H1 (cell line): ENCODE measurements around the gene HAT1. TPM values are rescaled to one million over a fixed set of nuclear protein-coding genes. Genes with fewer than 3 reads are reported as not detected.

Experiments
- CTCF ChIA-PET: fragments of 300-600 bp; sonication (Branson Sonifier 250); formaldehyde crosslinking; loops from one replicate; lab custom pipeline; 2021; ENCODE audit not compliant: partially characterized antibody; lab: Charles Lee
- POLR2A ChIA-PET: fragments of 300-600 bp; sonication (Branson Sonifier 250); formaldehyde crosslinking; loops from one replicate; lab custom pipeline; 2021; ENCODE audit warnings: inconsistent platforms; ENCODE audit not compliant: partially characterized antibody; lab: Charles Lee
- DNase-seq, 2 experiments: peaks; one replicate each; pipeline versions ENCODE4 v3.0.0 to v3.0.0-alpha.2; 2010 to 2022; ENCODE audit warnings: low spot score in 2 of 2, low read depth in 1 of 2, mixed read lengths in 1 of 2
- FAIRE-seq: peaks from 2 replicates; lab custom pipeline; 2011; peaks lifted over from hg19 to GRCh38; lab: Jason Lieb, UNC
- H2AFZ ChIP-seq: 2 replicates; pipeline ENCODE4 v1.8.1; 2012; ENCODE audit warnings: low read length, inconsistent platforms
- H2AK5ac ChIP-seq: 2 replicates; pipeline ENCODE4 v1.6.1; 2013; ENCODE audit warnings: low read depth, low read length
- H2BK120ac ChIP-seq: replicated peaks from 2 replicates; pipeline ENCODE3; 2013; ENCODE audit warnings: low read depth, low read length, inconsistent platforms
- H2BK12ac ChIP-seq: 2 replicates; pipeline ENCODE4 v1.6.1; 2013; ENCODE audit warnings: low read depth, low read length
- H2BK15ac ChIP-seq: 2 replicates; pipeline ENCODE4 v1.6.1; 2013; ENCODE audit warnings: low read length
- H2BK20ac ChIP-seq: 2 replicates; pipeline ENCODE4 v1.6.1; 2013; ENCODE audit warnings: low read length
- H2BK5ac ChIP-seq: 2 replicates; pipeline ENCODE4 v1.6.1; 2013; ENCODE audit warnings: low read depth, low read length
- H3K14ac ChIP-seq: 2 replicates; pipeline ENCODE4 v1.6.1; 2013; ENCODE audit warnings: inconsistent platforms; ENCODE audit not compliant: insufficient read length
- H3K18ac ChIP-seq: 2 replicates; pipeline ENCODE4 v1.6.1; 2013; ENCODE audit warnings: low read length; ENCODE audit errors: extremely low read depth
- H3K23ac ChIP-seq: 2 replicates; pipeline ENCODE4 v1.6.1; 2013; ENCODE audit warnings: inconsistent platforms; ENCODE audit not compliant: insufficient read length
- H3K23me2 ChIP-seq: 2 replicates; pipeline ENCODE4 v1.6.1; 2013; ENCODE audit warnings: low read depth, low read length
- H3K27ac ChIP-seq: 2 replicates; pipeline ENCODE4 v1.6.1; 2011; ENCODE audit warnings: low read depth, low read length, inconsistent platforms
- H3K27me3 ChIP-seq, 4 experiments: replicated peaks in 1 of 4; 1 replicate in 1 of 4; 2 replicates in 3 of 4; pipeline versions ENCODE4 v1.6.1 to v1.8.1; 2011 to 2013; ENCODE audit warnings: low read length in 3 of 4, mild to moderate bottlenecking in 3 of 4, inconsistent platforms in 2 of 4, mixed read lengths in 2 of 4, moderate library complexity in 1 of 4; ENCODE audit not compliant: control insufficient read depth in 3 of 4, insufficient read depth in 3 of 4; ENCODE audit errors: extremely low read depth in 1 of 4
- H3K36me3 ChIP-seq, 4 experiments: 2 replicates each; pipeline versions ENCODE4 v1.6.1 to v1.8.1; 2011 to 2013; ENCODE audit warnings: mild to moderate bottlenecking in 4 of 4, low read length in 3 of 4, moderate library complexity in 2 of 4, control low read depth in 1 of 4, inconsistent platforms in 1 of 4; ENCODE audit not compliant: insufficient read depth in 4 of 4, control insufficient read depth in 2 of 4
- H3K4ac ChIP-seq: replicated peaks from 2 replicates; pipeline ENCODE3; 2013; ENCODE audit warnings: low read length, low read depth, mixed read lengths, inconsistent platforms; ENCODE audit not compliant: insufficient read length
- H3K4me1 ChIP-seq, 4 experiments: replicated peaks in 1 of 4; 1 replicate in 1 of 4; 2 replicates in 3 of 4; pipeline versions ENCODE4 v1.6.1 to v1.8.1; 2011 to 2013; ENCODE audit warnings: low read length in 3 of 4, inconsistent platforms in 2 of 4, mixed read lengths in 1 of 4; ENCODE audit not compliant: insufficient read depth in 4 of 4, control insufficient read depth in 3 of 4
- H3K4me2 ChIP-seq, 2 experiments: 2 replicates each; pipeline versions ENCODE4 v1.6.1 to v1.8.1; 2011 to 2013; ENCODE audit warnings: low read depth in 2 of 2, low read length in 2 of 2, control low read depth in 1 of 2, inconsistent platforms in 1 of 2, mild to moderate bottlenecking in 1 of 2; ENCODE audit not compliant: insufficient read depth in 1 of 2
- H3K4me3 ChIP-seq, 4 experiments: fragments of 200-600, 300-600 bp in 1 of 4; sonication (generic), shearing (Covaris generic), sonication (Bioruptor Twin) in 1 of 4; 2 replicates each; pipeline versions ENCODE4 v1.5.1 to v1.8.1; 2011 to 2016; ENCODE audit warnings: low read length in 4 of 4, low read depth in 3 of 4, control low read depth in 2 of 4, inconsistent platforms in 2 of 4, mild to moderate bottlenecking in 2 of 4, mixed read lengths in 1 of 4, moderate library complexity in 1 of 4; ENCODE audit not compliant: insufficient read depth in 2 of 4; ENCODE audit errors: extremely low read depth in 1 of 4
- H3K56ac ChIP-seq: replicated peaks from 2 replicates; pipeline ENCODE3; 2013; ENCODE audit warnings: low read depth, mild to moderate bottlenecking, mixed read lengths, low read length, inconsistent platforms; ENCODE audit not compliant: insufficient read length
- H3K79me1 ChIP-seq: 2 replicates; pipeline ENCODE4 v1.6.1; 2013; ENCODE audit warnings: low read depth, low read length, control low read depth
- H3K79me2 ChIP-seq, 2 experiments: 2 replicates each; pipeline versions ENCODE4 v1.6.1 to v1.8.1; 2012 to 2013; ENCODE audit warnings: low read length in 2 of 2, mild to moderate bottlenecking in 2 of 2, inconsistent platforms in 1 of 2; ENCODE audit not compliant: insufficient read depth in 2 of 2, control insufficient read depth in 1 of 2
- H3K9ac ChIP-seq, 4 experiments: replicated peaks in 1 of 4; 1 replicate in 1 of 4; 2 replicates in 3 of 4; pipeline versions ENCODE4 v1.6.1 to v1.8.1; 2011 to 2013; ENCODE audit warnings: low read depth in 3 of 4, low read length in 3 of 4, control low read depth in 2 of 4, mild to moderate bottlenecking in 2 of 4, moderate library complexity in 2 of 4, inconsistent platforms in 1 of 4; ENCODE audit errors: extremely low read depth in 1 of 4
- H3K9me3 ChIP-seq, 2 experiments: 2 replicates each; pipeline versions ENCODE4 v1.6.1 to v1.8.1; 2012 to 2013; ENCODE audit warnings: mild to moderate bottlenecking in 2 of 2, moderate library complexity in 2 of 2, control low read depth in 1 of 2, inconsistent platforms in 1 of 2, low read depth in 1 of 2, low read length in 1 of 2, mixed read lengths in 1 of 2; ENCODE audit not compliant: insufficient read depth in 2 of 2
- H4K20me1 ChIP-seq, 2 experiments: replicated peaks in 1 of 2; 2 replicates each; pipeline versions ENCODE3 to v1.8.1; 2011 to 2013; ENCODE audit warnings: inconsistent platforms in 2 of 2, low read length in 2 of 2, mild to moderate bottlenecking in 1 of 2; ENCODE audit not compliant: insufficient read depth in 2 of 2, control insufficient read depth in 1 of 2
- H4K5ac ChIP-seq: 2 replicates; pipeline ENCODE4 v1.6.1; 2013; ENCODE audit warnings: low read length, low read depth, mixed read lengths, inconsistent platforms; ENCODE audit not compliant: insufficient read length
- H4K8ac ChIP-seq: 2 replicates; pipeline ENCODE4 v1.8.0; 2013; ENCODE audit warnings: mild to moderate bottlenecking, moderate library complexity, low read length, inconsistent platforms; ENCODE audit not compliant: insufficient read depth; ENCODE audit errors: extremely low read depth
- H4K91ac ChIP-seq: replicated peaks from 2 replicates; pipeline ENCODE3; 2013; ENCODE audit warnings: low read length, mixed read lengths, inconsistent platforms; ENCODE audit not compliant: insufficient read length
- BACH1 ChIP-seq: IDR thresholded peaks from 2 replicates; pipeline ENCODE4 v1.6.1; 2012; ENCODE audit warnings: low read length, improper control_type of control experiment
- BRCA1 ChIP-seq: IDR thresholded peaks from 2 replicates; pipeline ENCODE4 v1.6.1; 2012; ENCODE audit warnings: low read depth, low read length, improper control_type of control experiment
- CHD2 ChIP-seq: IDR thresholded peaks from 2 replicates; pipeline ENCODE4 v1.6.1; 2012; ENCODE audit warnings: low read length, improper control_type of control experiment
- GTF2F1 ChIP-seq: IDR thresholded peaks from 2 replicates; pipeline ENCODE4 v1.6.1; 2012; ENCODE audit warnings: low read depth, low read length, improper control_type of control experiment, borderline replicate concordance
- HDAC2 ChIP-seq, 2 experiments: fragments of 300-600 bp in 1 of 2; sonication (generic) in 1 of 2; IDR thresholded peaks; 2 replicates each; pipeline ENCODE4 v1.6.1; 2011 to 2012; ENCODE audit warnings: low read depth in 2 of 2, low read length in 2 of 2, mild to moderate bottlenecking in 2 of 2, moderate library complexity in 2 of 2, borderline replicate concordance in 1 of 2, inconsistent platforms in 1 of 2
- JUN ChIP-seq: IDR thresholded peaks from 2 replicates; pipeline ENCODE4 v1.6.1; 2011; ENCODE audit warnings: low read depth, mild to moderate bottlenecking, improper control_type of control experiment, low read length
- KDM5A ChIP-seq: fragments of 200-600 bp; IDR thresholded peaks from 2 replicates; pipeline ENCODE4 v1.7.1; 2012; ENCODE audit warnings: mild to moderate bottlenecking, low read length, inconsistent platforms, mixed read lengths
- PHF8 ChIP-seq: fragments of 200-600 bp; sonication (generic); conservative IDR thresholded peaks from 2 replicates; pipeline ENCODE4 v1.7.1; 2012; ENCODE audit warnings: low read depth, mild to moderate bottlenecking, inconsistent platforms, low read length, moderate library complexity
- POLR2A ChIP-seq, 2 experiments: IDR thresholded peaks; 1 replicate in 1 of 2; 2 replicates in 1 of 2; pipeline ENCODE4 v1.6.1; 2011; ENCODE audit warnings: low read depth in 2 of 2, low read length in 2 of 2, mild to moderate bottlenecking in 2 of 2; ENCODE audit errors: control extremely low read depth in 1 of 2
- POLR2AphosphoS5 ChIP-seq: IDR thresholded peaks from 2 replicates; pipeline ENCODE4 v1.6.1; 2011; ENCODE audit warnings: low read depth, low read length
- RBBP5 ChIP-seq: IDR thresholded peaks from 2 replicates; pipeline ENCODE4 v1.7.1; 2012; ENCODE audit warnings: low read depth, mild to moderate bottlenecking, inconsistent platforms, low read length, moderate library complexity, borderline replicate concordance
- RXRA ChIP-seq: IDR thresholded peaks from 2 replicates; pipeline ENCODE4 v1.6.1; 2011; ENCODE audit warnings: low read depth, mild to moderate bottlenecking, low read length, moderate library complexity; ENCODE audit not compliant: insufficient read depth
- SIRT6 ChIP-seq: IDR thresholded peaks from one replicate; pipeline ENCODE4 v1.7.1; 2012; ENCODE audit warnings: low read length, inconsistent platforms
- TBP ChIP-seq: IDR thresholded peaks from 2 replicates; pipeline ENCODE4 v1.6.1; 2011; ENCODE audit warnings: low read depth, low read length, improper control_type of control experiment
- TEAD4 ChIP-seq: IDR thresholded peaks from 2 replicates; pipeline ENCODE4 v1.6.1; 2012; ENCODE audit warnings: low read depth, low read length, inconsistent platforms, mixed read lengths
- WGBS, 2 experiments: shearing (Covaris generic) in 1 of 2; methylation state at CpG; one replicate each; pipeline versions ENCODE4 v1.1.6 to v1.1.7; 2013 to 2015; ENCODE audit warnings: low lambda C conversion rate in 2 of 2, mixed read lengths in 2 of 2, inconsistent platforms in 1 of 2, low coverage in 1 of 2, missing lambda C conversion rate in 1 of 2; ENCODE audit not compliant: insufficient replicate concordance in 2 of 2, insufficient coverage in 1 of 2, insufficient read length in 1 of 2; ENCODE audit errors: extremely low coverage in 1 of 2, missing lambda C conversion rate in 1 of 2; 5-methylcytosine and 5-hydroxymethylcytosine counted together
- polyA plus RNA-seq, 7 experiments: library from polyadenylated mRNA; depleted of rRNA in 3 of 7; stranded (reverse) in 5 of 7; unstranded in 2 of 7; fragments of >200 nt in 5 of 7; fragments of 200-250 nt in 2 of 7; gene quantifications; 1 replicate in 5 of 7; 2 replicates in 1 of 7; 4 replicates in 1 of 7; pipeline versions ENCODE4 v1.2.1 to v1.2.3, GENCODE V29; 2011 to 2013; ENCODE audit warnings: missing spikeins in 2 of 7, mixed read lengths in 2 of 7
- total RNA-seq: library from RNA; stranded (reverse); fragmentation: NEBNext Ultra II Directional; extraction: Animal tissue kit (Norgen Biotek cat#: 25700); gene quantifications from 2 replicates; pipeline ENCODE4 v1.2.1, GENCODE V29; 2021

HAT1 gene
- total and polyA plus RNA-seq, 2 of the 8 experiments (the other 6 are each of a cell fraction or from before 2014, with no cell fraction given), result 44.6 to 74.2 TPM

DNA sequence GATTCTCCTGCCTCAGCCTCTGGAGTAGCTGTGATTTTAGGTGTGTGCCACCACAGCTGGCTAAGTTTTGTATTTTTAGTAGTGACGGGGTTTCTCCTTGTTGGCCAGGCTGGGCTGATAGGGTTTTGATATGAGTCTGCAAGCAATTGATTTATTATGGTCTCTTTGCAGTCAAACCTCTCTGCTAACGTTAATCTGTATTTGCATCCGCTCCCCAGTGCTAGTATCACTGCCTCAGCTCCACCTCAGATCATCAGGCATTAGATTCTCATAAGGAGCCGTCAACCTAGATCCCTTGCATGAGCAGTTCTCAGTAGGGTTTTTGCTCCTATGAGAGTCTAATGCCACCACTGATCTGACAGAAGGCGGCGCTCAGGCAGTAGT lies 19.0 kb downstream of the HAT1 start:
- no peak overlapping the region for H2BK5ac ChIP-seq
- no peaks in the 10 kb centered on the region for H3K27me3 ChIP-seq
- no peak overlapping the region for H3K4me3 ChIP-seq
- H3K23ac ChIP-seq, result no peak overlapping the region
- no peak overlapping the region for H3K14ac ChIP-seq
- no peak overlapping the region for H2BK12ac ChIP-seq
- ChIA-PET POLR2A (no interaction called here), CTCF (interaction anchor here (0.6 to 1.5 kb wide), 6 partner anchors 15 to 324 kb away, joined by 3 to 8 read pairs (median 4); no protein-coding TSS in a partner anchor)
- FAIRE-seq (no peak), DNase-seq (no peak)
- no peak overlapping the region for H3K4ac ChIP-seq
- no peak overlapping the region for H3K4me2 ChIP-seq
- H2BK20ac ChIP-seq, result no peak overlapping the region
- H4K91ac ChIP-seq, result no peak overlapping the region
- no peak overlapping the region for H2BK15ac ChIP-seq
- H4K5ac ChIP-seq, result no peak overlapping the region
- no peak overlapping the region for H3K27ac ChIP-seq
- H4K20me1 ChIP-seq, result peaks cover 0 to 2% of the 10 kb centered on the region in 2 experiments
- H3K23me2 ChIP-seq, result no peaks in the 10 kb centered on the region
- H3K79me2 ChIP-seq, result peaks cover 0 to 57% of the 10 kb centered on the region in 2 experiments; a peak in 2 of 4 replicates
- H3K9ac ChIP-seq, result no peak overlapping the region
- peaks cover 0 to 17% (median 0%) of the 10 kb centered on the region in 4 experiments; a peak in 3 of 8 replicates for H3K36me3 ChIP-seq
- H3K4me1 ChIP-seq, result no peaks in the 10 kb centered on the region
- no peak overlapping the region for H3K56ac ChIP-seq
- H3K79me1 ChIP-seq, result peaks cover 4% of the 10 kb centered on the region; the same call in 1 of the 2 replicates
- no peak overlapping the region for H2AFZ ChIP-seq
- WGBS, 2 experiments, result 91% methylated on average over 6 of the region's 6 CpGs; no CpG with 5 or more reads in 1 of the 2 experiments
- H3K9me3 ChIP-seq, result peaks cover 3 to 9% of the 10 kb centered on the region in 2 experiments
- no peak overlapping the region for H2BK120ac ChIP-seq
- no peak overlapping the region for H2AK5ac ChIP-seq
- no peak overlapping the region for H3K18ac ChIP-seq
- TF ChIP-seq BRCA1 (no peak), BACH1 (no peak), HDAC2 (IDR thresholded peaks at IDR 0.05; ENCODE audit: borderline replicate concordance in 1 of 2, low read depth in 2 of 2, low read length in 2 of 2) (no peak), TEAD4 (no peak), CHD2 (no peak), RXRA (no peak), POLR2A (IDR thresholded peaks at IDR 0.05; ENCODE audit: control extremely low read depth in 1 of 2, low read depth in 2 of 2, low read length in 2 of 2) (no peak), TBP (no peak), GTF2F1 (no peak), KDM5A (no peak), PHF8 (no peak), POLR2AphosphoS5 (no peak), JUN (no peak), RBBP5 (no peak), SIRT6 (no peak)
- no peak overlapping the region for H4K8ac ChIP-seq
